DMS53 (cell line): ENCODE measurements around the gene PLCD3.
A peak's percentile ranks its signal among the peaks of the same experiment; 100 is the strongest.

Source experiments
- DNase-seq: peaks from one replicate; lab custom pipeline; 2025; lab: John Stamatoyannopoulos, UW

Gene PLCD3

DNA sequence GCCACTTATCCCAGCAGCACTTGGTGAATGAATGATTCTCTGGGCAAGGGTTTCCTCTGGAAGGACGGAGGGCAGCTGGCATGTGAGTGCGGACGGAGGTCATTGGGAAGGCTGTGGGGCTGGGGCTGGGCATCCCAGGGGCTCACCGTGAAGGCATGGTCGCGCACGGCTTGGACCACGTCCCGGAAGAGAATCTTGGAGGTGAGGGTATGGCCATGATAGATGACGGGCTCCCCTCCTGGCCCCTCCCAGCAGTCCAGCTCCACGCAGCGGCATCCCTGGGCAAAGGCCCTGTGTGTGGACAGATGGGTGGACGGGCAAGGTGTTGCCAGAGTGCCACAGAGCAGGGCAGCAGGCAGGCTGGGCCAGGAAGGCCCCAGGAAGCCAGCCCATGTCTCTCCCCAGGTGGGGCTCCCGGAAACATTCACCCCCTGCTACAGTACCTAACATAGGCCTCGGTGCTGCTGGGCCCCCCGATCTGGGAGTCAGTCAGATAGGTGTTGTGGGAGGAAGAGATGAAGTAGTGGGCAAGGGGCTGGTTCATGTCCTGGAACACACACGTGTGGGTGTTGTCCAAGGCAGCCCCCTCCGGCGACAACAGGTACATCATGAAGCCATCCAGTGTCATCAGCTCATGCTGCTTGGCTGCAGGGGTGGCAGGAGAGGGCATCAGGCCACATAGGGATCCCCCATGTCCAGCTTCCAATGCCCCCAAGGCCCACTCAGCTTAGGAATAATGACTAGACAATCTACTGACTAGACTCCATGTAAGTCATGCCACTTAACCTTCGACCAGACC is 14.3 kb downstream of the PLCD3 start:
- DNase-seq = no peak

DNA sequence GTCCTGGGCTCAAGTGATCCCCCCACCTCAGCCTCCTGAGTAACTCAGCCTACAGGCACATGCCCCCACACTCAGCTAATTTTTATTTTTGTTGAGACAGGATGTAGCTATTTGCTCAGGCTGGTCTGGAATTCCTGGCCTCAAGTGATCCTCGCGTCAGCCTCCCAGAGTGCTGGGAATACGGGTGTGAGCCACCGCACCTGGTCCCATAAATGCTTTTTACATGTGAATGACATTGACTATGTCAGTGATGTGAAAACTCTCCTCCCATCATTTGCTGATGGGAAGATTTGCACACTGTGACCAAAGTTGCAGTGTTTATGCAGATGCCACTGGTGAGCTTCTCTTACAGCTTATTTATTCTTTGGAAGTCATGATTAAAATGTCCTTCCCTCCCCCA is 15.0 kb downstream of the PLCD3 start:
- peak; percentile 44 for DNase-seq

DNA sequence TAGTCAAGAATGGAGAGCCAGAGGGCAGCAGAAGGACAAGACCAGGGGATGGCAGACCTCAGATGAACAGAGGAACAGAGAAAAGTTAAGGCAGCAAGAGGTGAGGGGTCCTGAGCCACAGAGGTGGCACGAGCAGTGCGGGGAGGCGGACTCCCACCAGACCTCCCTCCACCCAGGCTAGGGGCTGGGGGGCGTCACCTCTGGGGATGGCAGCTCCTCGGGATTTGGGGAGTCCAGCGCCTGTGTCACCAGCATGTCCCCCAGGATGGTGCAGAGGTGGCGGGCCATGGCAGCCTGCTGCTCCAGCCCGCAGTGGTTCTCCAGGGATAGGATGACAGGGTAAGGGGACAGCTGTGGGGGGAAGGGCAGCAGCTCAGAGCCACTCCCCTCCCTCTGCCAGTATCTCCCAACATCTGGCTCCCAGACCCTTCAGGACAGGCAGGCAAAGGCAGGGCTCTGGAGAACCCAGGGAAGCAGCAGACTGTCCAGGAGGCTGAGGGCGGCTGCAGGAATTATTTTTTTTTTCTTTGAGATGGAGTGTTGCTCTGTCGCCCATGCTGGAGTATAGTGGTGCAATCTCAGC is 15.8 kb downstream of the PLCD3 start:
- DNase-seq = no peak

DNA sequence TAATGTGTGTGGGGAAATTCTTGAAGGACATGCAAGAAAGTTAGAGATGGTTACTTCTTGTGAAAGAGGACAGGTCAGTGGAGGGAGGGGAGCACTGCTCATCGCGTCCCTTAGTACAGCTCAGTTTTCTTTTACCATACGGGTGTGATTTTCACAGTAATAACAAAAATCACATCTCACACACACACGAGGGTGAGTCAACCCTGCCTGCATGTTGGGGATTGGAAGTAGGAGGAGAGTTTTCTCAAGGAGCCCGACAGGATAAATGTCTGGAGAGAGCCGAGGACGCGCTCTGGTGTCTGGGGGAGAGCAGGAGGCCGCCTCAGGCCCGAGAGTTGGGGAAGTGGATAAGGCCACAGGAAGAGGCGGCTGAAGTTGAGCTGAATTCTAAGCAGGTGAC is 16.4 kb downstream of the PLCD3 start:
- DNase-seq = no peak

DNA sequence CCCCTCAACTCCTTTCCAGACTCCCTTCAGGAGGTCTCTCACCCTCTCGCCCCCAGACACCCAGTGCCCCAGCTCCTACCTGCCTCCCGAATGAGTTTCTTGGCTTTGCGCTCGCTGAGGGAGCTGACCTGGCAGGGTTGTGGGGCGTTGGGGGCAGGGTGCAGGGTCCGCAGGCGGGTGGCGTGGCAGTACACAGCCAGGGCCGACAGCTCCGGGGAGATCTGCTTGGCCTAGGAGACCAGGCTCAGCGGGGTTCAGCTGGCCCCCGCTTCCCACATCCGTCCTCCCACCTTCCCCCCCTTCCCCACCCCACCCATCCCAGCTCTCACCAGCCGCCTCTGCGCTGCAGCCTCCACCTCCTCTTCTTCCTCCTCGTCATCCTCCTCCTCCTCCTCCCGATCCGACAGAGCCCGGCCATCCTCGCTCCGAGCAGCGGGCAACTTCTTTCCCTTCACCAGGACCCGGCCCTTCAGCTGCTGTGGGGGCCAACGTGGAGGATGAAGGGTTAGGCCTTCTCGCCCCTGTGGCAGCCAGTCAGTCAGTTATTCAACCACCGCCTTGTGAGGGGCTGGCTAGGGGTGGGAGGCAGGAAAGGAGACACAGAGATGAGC is 17.2 kb downstream of the PLCD3 start:
- no peak for DNase-seq

DNA sequence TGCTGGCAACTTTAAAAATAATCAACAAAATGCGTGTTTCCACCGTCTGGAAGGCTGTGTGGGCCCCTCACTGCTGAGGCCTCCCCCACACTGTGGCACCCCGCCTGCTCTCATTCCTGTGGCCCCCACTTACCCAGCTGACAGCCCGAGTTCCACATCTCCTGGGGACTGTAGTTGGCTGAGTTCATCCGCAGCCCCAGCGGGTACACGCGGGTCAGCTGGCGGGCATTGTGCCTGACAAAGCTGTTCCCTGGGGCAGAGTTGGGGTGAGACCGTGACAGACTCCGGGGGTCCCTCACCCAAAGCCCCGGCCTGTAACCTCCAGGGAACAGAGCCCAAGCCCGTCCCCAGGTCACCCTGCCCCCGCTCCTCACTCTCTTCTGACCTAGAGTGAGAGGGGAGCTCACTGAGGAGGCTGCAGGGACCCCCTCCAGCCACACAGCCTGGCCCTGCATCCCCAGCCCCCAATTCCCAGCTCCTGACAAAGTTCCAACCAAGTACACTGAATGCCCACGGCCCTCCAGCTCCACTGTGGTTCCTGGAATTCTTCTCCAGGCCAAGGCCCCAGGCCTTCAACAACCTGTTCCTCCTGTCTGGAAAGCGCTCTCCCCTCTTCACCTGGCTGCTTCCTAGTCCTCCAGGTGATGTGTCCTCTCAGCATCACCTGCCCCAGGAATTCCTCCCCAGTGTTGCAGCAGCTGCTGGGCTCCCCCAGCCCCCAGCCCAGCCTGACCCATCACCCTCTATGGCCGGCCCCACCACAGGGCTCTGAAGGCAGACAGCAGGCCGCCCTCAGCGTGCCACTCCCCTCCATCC is 18.0 kb downstream of the PLCD3 start:
- peak; percentile 49 for DNase-seq

DNA sequence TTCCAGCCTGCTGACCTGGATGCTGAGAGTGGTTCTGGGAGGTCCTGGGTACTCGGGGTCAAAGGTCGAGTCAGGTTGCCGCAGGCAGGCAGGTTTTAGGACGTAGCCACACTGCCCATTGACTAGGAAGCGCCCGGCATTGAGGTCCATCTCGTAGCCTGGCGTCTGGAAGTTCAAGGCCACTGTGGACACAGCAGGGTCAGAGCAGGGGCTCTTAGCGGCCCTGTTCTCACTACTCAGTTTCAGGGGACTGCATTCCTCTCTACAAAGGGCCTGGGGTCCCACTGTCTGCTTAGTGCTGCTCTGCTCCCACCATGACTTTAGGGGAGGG is 18.9 kb downstream of the PLCD3 start:
- no peak for DNase-seq

DNA sequence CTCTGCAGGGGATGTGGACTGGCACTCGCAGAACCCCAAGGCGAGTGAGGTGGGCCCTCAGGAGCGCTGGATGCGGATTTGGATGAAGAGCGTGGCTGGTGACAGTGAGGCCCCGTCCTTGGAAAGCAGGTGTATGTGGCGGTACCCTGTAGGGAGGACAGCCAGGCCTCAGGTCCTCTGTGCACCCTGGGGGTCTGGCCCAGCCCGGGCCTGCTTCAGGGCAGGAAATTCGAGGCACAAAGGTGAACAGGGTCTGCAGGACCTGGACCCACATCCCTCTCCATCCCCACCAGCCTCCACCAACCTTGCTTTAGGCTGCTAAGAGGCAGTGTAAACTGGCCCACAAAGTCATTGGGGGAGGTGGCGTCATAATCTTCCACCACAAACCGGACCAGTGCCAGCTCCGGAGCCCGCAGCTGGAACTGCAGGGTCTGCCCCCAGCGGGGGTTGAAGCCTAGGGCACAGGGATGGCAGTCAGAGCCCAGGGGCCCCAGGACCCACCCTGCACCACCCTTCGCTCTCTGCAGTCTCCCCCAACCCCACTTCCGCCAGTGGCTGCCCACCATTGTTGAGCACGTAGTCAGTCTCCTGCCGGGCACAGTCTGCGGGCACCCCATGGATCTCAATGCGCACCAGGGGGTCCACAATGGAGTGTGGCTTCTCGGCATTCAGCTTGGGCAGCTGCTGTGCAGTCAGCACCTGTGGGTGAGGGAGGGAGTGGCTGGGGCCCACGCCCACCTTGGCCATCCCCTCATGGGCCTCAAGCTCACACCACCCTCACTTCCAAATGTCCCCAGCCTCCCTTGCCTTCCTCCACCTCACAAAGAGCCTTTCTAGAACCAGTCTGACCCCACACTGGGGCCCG is 19.5 kb downstream of the PLCD3 start:
- no peak for DNase-seq

DNA sequence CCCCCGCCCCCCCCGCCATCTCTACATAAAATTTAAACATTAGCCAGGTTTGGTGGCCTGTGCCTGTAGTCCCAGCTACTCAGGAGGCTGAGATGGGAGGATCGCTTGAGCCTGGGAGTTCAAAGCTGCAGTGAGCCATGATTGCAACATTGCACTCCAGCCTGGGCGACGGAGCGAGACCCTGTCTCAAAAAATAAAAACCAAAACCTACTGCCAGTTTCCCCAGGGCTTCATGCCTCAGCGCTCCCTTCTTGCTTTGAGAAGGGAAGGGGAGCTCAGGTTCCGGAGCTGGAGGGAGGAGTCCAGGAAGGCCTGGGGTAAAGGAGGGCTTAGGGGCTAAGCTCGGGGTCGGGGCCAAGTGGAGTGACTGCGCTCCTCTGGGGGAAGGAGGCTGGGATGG is 20.5 kb downstream of the PLCD3 start:
- DNase-seq = no peak

DNA sequence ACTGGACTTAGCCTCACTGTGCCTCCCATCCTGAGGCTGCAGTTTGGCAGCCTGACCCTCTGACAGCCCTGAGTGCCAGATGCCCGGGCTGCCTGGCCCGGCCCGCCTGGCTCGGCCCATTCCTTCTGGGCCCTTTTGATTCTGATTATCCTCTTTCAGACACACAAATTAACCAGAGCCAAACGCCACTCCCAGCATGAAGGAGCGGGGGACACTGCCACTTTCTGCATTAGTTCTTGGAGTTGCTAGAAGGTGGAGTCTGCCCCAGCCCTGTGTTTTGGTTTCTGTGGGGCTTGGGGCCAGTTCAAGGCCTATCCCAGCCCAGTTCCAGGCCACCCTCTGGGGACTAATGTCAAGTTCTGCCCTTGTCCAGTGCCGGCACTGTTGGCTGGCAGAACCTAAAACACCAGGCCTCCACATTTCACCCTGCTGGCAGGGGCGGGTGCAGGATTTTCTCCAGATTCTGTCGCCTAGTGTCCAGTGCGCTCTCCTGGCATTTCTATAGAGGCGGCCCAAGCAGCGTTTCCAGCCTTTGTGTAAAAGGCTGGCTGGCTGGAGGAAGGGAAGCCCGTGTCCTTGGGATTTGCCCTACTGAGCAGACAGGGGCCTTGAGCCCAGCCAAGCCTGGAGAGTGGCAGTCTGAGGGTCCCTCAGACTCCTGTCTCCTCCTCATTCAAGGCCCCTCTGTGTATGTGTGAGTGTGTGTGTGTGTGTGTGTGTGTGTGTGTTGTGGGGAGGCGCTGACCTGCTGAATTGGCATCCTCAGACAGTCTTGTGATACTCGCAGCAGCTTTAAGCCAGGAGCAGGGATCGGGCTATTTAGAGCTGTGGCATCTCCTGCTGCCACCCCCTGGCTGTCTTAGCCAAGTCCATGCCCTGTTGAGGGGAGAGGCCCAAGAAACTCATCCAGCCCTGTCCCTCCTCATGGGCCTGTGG is 21.4 kb downstream of the PLCD3 start:
- no peak for DNase-seq

DNA sequence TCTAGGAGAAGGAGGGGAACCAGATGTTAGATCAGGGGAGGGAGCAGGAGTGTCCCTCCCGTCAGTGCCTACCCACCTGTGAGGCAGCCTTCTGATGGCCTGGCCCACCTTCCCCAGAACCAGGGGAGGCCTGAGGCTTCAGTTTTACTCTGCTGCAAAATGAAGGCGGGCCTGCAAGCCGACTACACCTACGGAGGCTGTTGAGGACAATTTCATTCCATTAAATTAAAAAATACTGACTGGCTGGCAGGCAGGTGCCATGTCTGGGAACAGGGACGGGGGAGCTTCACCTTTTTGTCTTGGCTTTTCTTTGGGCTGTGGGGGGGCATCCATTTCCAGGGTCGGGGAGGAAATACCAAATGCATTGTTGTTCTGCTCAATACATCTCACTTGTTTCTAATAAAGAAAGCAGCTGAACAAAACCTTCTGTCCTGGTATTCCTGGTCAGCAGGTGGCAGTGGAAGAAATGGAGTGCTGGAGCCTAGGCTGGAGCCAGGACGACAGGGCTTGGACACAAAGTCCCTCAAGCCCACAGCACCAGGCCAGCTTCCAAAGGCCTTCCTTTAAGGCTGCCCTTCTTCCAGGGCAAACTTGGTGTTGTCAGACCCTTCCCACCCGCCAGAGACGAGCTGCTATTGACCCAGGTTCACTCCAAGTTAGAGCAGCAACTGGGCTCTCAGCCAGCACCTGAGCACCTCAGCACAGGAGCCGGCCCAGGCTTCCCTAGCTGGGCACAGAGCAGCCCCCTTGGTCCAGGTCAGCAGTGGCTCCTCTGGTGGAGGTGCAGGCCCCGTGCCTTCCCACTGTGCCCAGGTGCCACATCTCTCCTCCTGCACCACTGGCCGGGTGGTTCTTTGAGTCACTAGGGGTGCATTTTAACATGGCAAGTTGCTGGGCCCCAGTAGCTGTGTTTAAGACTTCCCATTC is 23.5 kb downstream of the PLCD3 start:
- peak; percentile 55 for DNase-seq

DNA sequence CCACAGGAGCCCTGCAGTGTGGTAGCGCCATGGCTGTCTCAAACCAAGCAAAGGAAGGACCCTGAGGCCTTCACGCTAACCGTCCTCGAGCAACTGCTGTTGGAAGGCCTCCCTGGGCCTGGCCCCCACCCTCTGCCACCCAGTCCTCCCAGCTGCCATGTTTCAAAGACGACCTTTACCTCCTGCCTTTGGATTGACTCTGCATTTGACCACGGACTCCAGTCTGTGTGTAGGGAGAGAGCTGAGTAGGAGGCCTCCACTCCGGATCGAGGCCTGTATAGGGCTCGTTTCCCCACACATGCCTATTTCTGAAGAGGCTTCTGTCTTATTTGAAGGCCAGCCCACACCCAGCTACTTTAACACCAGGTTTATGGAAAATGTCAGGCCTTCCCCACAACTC is 24.3 kb downstream of the PLCD3 start:
- no peak for DNase-seq

DNA sequence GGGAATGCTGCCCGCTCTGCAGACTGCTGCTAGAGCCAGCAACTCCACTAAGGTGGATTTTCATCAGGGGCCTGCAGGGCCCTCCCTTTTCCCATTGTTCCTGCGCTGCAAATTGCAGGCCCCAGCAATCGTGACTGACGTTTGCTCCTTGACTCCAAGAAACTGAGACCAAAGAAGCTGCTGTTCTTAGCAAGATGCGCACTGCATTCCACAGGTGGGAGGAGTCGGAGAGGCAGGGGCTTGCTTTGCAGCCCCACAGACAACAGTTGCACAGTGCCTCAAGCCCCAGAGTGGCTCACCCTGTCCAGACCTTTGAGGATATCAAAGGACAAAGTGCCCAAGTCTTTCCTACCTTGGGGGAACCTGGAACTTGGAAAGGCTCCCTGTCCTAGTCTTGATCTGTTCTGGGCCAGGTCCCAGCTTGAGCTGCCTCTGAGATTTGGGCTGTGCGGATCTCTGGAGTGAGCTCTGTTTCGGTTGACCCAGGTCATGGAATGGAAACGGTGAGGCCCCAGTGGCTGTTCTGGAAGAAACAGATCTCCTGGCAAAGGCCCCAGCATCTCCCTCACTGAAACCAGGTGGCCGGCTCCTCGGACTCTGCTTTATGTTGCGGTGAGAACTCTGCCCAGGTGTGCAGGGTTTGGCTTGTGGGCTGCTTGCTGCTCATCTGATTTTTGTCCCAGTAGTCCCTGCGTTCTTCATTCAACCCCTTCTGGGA is 24.9 kb downstream of the PLCD3 start:
- DNase-seq = no peak

DNA sequence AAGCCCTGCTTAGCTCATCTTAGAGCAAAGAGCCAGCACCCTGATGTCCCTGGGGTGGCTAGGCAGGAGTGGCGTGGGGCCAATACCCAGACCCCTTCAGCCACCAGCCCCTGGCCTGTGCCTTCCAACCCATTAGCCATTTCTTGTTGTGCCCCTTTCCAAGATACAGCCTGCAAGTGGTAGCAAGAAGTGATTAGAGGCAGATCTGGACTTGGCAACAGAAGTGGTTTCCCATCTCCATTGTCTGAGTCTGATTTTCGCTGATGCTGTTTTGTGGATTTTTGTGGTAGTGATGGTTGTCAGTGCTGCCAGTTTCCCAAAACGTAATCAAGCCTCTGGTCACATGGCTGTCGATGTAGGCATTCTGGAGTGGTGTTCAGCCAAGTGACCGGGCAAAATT is 25.7 kb downstream of the PLCD3 start:
- no peak for DNase-seq

DNA sequence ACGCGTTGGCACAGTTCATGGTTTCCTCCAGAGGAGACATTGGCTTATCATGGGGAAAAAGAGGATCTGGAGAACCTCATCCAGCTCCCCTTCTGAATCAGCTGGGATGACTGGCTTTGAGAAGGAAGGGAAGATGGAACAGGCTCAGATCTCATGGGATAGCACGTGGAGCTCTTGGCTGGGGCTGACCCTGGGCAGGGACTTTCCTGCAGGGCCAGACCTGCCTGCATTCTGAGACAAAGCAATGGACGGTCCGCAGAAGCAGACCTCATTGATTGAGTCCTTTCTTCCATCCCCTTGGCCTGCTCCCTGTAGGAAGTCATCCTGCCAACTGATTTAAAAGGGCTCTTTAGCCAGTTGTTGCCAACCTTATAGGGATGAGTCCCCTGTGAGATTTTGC is 26.2 kb downstream of the PLCD3 start:
- DNase-seq = no peak

DNA sequence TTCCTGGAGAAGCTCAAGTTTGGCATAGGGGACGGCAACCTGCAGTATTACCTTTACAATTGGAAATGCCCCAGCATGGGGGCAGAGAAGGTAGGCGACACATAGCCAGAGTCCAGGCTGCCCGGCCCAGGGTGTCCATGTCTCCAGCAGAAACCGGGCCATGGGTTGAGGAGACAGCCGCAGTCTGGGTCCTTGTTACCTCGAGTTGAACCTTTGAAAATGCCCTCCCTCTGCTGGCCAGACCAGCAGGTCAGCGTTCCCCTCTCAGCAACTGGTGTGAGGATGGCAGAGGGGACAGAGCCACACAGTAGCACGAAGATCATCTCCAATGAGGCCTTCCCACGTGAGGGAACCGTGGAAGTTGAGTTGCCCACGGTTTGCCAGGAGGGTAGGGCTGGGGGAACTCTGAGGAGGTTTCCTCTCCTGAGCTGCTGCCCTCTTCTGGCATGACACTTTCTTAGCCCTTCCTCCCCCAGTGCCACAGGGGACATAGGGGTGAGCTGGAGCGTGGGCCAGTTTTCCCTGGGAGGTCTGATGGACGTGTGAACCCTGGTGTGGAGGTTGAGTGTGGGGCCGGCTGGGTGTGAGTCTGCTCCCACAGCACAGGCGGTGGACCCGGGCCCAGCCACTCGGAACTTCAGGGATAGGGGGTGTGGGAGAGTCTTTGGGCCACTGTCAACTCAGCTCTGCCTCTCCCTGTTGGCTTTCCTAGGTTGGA is 27.2 kb downstream of the PLCD3 start:
- no peak for DNase-seq

DNA sequence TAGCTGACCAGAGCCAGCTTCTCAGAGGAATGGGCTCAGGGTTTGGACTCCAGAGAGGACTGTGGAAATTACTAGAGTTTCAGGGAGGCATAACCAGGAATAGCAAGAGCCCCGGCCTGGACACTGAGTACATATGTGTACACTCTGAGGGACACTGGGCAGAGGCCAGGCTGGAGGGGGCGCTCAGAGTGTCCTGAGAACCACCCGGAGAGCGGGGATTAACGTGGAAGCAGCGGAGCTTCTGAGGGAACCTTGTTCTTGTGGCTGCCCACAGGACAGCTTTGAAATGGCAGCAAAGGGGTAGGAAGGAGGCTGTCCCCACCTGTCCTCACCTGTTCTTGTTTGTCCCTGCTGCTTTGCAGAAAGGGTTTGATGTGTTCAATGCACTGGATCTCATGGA is 27.8 kb downstream of the PLCD3 start:
- DNase-seq = no peak

DNA sequence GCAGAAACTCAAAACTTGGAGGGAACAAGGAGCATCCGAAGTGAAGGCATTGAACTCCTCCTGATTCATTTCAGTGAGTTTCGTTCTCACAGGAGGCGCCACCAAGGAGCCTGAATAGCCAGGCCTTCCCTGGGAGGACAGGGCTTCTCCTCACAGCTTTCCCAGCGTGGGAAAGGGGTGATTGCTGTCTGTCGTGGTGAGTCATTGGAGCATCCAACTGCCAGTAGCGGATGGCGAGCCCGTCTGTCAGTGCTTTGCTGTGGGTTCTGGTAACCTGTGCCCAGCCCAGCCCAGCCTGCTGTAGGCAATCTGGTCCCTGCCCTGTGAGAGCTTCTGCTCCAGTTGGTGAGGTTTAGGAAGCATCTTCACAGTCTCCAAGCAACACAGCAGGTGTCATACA is 28.3 kb downstream of the PLCD3 start:
- no peak for DNase-seq
